ENCODE data around the gene FYCO1. TPM values are rescaled to one million over a fixed set of nuclear protein-coding genes. Genes with fewer than 3 reads are reported as not detected.
"Not testable (repeated sequence)": the region's sequence is repeated elsewhere in the genome, so short reads cannot be mapped to it uniquely, and the experiment has no call there.

Gene FYCO1
- total RNA-seq = 40.9 TPM
- long read RNA-seq, full-length matches to known transcripts = 4 of 30 reads
- long read RNA-seq, partial matches to known transcripts = 5 of 30 reads
- long read RNA-seq, other reads (novel, unspliced or antisense) = 21 of 30 reads

GRCh38 chr3:45995236-45996192, at the start of gene FYCO1:
Gene FYCO1, minus strand, starts transcription at chr3:45995824. Its CDS starts 10,914 bp downstream, at chr3:45984910.
- peak; percentile 98 to 99 for ATAC-seq
- H3K4me1 ChIP-seq = peaks cover 50% of the 10 kb centered on the region
- intact Hi-C loops (cut with DNase I) = no loop called here

DNA sequence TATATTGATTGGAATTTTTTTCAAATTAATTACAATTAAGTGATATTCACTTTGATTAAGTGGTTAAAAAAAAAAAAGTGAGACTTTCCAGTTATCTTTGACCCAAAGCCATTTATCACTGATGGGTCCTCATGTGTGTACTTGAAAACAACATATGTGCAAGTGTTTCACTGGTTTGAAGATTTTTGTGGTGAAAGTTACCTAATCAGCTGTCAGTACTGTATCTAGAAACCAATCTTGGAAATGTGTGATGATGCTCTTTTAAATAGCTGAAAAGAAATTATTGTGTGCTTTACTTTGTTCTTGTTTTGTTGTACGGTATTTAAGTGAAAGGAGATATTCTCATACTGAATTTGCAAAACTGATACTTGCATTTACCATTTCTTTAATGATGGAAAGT, 43.3 kb upstream of the FYCO1 start:
- ATAC-seq = no peak
- Histone ChIP-seq H3K4me3 (no peak overlapping the region), H3K27ac (no peak overlapping the region), H3K36me3 (no peaks in the 10 kb centered on the region), H3K9me3 (no peaks in the 10 kb centered on the region), H3K4me1 (no peaks in the 10 kb centered on the region), H3K27me3 (ENCODE audit: low read depth) (no peaks in the 10 kb centered on the region)
- no peak for DNase-seq
- TF ChIP-seq, protein P1, sequence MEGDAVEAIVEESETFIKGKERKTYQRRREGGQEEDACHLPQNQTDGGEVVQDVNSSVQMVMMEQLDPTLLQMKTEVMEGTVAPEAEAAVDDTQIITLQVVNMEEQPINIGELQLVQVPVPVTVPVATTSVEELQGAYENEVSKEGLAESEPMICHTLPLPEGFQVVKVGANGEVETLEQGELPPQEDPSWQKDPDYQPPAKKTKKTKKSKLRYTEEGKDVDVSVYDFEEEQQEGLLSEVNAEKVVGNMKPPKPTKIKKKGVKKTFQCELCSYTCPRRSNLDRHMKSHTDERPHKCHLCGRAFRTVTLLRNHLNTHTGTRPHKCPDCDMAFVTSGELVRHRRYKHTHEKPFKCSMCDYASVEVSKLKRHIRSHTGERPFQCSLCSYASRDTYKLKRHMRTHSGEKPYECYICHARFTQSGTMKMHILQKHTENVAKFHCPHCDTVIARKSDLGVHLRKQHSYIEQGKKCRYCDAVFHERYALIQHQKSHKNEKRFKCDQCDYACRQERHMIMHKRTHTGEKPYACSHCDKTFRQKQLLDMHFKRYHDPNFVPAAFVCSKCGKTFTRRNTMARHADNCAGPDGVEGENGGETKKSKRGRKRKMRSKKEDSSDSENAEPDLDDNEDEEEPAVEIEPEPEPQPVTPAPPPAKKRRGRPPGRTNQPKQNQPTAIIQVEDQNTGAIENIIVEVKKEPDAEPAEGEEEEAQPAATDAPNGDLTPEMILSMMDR (IDR thresholded peaks at IDR 0.05) = no peak
- intact Hi-C loops (cut with DNase I) = no loop called here

More at GRCh38 chr3:45995236-45996192, at the start of gene FYCO1:
- Histone ChIP-seq H3K27ac (peak within 1 kb of the TSS; percentile 97), H3K27me3 (ENCODE audit: low read depth) (no peaks in the 10 kb centered on the region), H3K36me3 (no peaks in the 10 kb centered on the region), H3K4me3 (peak within 1 kb of the TSS; percentile 95), H3K9me3 (no peaks in the 10 kb centered on the region)
- TF ChIP-seq, protein P1 (IDR thresholded peaks at IDR 0.05) = no peak
- DNase-seq = peak; percentile 98

- ATAC-seq; DNase-seq; H3K27ac ChIP-seq; H3K4me3 ChIP-seq; H3K36me3 ChIP-seq; H3K4me1 ChIP-seq; H3K27me3 ChIP-seq (ENCODE audit: low read depth); H3K9me3 ChIP-seq; intact Hi-C loops (cut with DNase I): not testable (repeated sequence)
These were observed 42.4 kb upstream of the FYCO1 start for GRCh38 chr3:46038071-46038470.

DNA sequence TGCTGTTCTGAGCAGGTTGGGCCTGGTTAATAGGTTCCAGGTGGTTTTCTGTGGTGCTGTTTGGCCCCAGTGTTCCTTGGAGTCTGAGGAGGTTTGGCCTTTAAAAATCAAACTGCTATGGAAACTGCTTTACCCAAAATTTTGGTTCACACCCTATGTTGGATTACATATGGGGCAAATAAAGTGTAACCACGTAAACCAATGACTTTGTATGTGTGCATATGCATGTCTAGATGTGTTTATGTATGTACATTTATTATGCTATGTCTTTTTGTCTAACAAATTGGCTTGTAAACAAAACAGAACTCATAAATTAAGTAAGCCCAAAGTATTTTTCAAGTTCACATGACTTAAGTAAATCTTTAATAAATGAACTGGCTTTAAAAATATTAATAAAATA, 40.6 kb upstream of the FYCO1 start:
- DNase-seq (no peak), ATAC-seq (no peak)
- intact Hi-C loops (cut with DNase I) = no loop called here
- Histone ChIP-seq H3K27me3 (ENCODE audit: low read depth) (no peaks in the 10 kb centered on the region), H3K9me3 (no peaks in the 10 kb centered on the region), H3K4me3 (no peak overlapping the region), H3K4me1 (no peaks in the 10 kb centered on the region), H3K27ac (no peak overlapping the region), H3K36me3 (no peaks in the 10 kb centered on the region)
- TF ChIP-seq, protein P1 (IDR thresholded peaks at IDR 0.05) = no peak

DNA sequence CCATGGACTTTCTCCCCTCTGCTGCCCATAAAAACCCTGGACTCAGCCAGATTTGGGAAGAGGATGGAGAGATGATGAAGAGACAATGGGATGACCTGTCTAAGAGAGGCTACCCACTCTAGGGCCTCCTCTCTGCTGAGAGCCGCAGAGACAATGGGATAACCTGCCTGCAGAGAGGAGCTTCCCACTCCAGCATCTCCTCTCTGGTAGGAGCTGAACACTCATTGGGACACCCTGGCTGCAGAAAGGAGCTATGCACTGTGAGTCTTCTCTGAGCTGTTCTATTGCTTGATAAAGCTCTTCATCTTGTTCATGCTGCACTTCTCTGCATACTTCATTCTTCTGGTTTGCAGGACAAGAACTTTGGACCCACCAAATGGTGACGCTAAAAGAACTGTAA, 36.1 kb upstream of the FYCO1 start:
- Histone ChIP-seq H3K9me3 (peaks cover 8% of the 10 kb centered on the region), H3K4me1 (no peaks in the 10 kb centered on the region), H3K36me3 (no peaks in the 10 kb centered on the region), H3K4me3 (no peak overlapping the region), H3K27me3 (ENCODE audit: low read depth) (no peaks in the 10 kb centered on the region), H3K27ac (no peak overlapping the region)
- ATAC-seq (no peak), DNase-seq (no peak)
- TF ChIP-seq, protein P1 (IDR thresholded peaks at IDR 0.05) = no peak
- intact Hi-C loops (cut with DNase I) = no loop called here

GRCh38 chr3:46031269-46031668, 35.6 kb upstream of the FYCO1 start:
- intact Hi-C loops (cut with DNase I) = no loop called here
- H3K4me1 ChIP-seq = no peaks in the 10 kb centered on the region
- ATAC-seq = no peak

More at GRCh38 chr3:46031269-46031668, 35.6 kb upstream of the FYCO1 start:
- TF ChIP-seq, protein P1 (IDR thresholded peaks at IDR 0.05) = no peak
- no peak overlapping the region for H3K27ac ChIP-seq
- no peak overlapping the region for H3K4me3 ChIP-seq
- DNase-seq = no peak
- H3K27me3 ChIP-seq (ENCODE audit: low read depth) = no peaks in the 10 kb centered on the region
- no peaks in the 10 kb centered on the region for H3K36me3 ChIP-seq
- H3K9me3 ChIP-seq = peaks cover 8% of the 10 kb centered on the region
